C4-2B (cell line): ENCODE results near the gene SRC.

Source experiments
- H3K27ac ChIP-seq: fragments of 450-650 bp; 2 replicates; pipeline ENCODE4 v1.5.1; 2017
- ZFX ChIP-seq: fragments of 450-650 bp; IDR thresholded peaks from 2 replicates; pipeline ENCODE4 v1.6.1; 2017
- TF ChIP-seq, protein P1 (sequence below): fragments of 450-650 bp; conservative IDR thresholded peaks from 2 replicates; pipeline ENCODE4 v1.5.1; 2017; ENCODE audit warnings: mild to moderate bottlenecking

SRC gene

DNA sequence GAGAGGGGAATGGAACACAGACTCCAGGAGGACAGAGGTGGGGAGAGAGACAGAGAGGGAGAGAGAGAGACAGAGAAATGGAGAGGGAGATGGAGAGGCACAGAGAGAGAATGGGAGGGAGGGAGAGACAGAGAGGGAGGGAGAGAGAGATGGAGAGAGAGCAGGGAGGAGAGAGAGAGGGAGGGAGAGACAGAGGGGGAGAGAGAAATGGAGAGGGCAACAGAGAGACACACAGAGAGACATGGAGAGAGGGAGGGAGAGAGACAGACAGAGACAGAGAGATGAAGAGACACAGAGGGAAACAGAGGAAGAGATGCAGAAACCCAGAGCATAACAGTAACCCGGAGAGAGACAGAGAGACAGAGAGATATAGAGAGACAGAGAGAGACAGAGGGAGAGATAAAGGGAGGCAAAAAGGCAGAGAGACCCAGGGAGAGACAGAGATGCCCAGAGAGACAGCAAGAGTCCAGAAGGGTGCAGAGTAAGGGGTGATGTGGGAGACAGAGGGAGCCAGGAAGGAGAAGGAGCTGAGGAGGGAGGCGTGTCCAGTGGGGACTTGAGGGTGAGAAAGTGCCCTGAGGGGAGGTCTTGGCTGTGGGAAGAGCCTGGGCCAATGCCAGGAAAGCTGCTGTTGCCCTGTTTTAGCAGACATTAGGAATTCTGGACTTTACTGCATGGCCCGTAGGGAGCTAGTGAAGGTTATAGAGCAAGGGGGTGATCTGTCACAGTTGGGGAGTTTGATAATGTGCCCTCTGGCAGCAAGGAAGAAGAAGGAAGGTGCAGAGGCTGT, 78.3 kb downstream of the SRC start:
- TF ChIP-seq, protein P1, sequence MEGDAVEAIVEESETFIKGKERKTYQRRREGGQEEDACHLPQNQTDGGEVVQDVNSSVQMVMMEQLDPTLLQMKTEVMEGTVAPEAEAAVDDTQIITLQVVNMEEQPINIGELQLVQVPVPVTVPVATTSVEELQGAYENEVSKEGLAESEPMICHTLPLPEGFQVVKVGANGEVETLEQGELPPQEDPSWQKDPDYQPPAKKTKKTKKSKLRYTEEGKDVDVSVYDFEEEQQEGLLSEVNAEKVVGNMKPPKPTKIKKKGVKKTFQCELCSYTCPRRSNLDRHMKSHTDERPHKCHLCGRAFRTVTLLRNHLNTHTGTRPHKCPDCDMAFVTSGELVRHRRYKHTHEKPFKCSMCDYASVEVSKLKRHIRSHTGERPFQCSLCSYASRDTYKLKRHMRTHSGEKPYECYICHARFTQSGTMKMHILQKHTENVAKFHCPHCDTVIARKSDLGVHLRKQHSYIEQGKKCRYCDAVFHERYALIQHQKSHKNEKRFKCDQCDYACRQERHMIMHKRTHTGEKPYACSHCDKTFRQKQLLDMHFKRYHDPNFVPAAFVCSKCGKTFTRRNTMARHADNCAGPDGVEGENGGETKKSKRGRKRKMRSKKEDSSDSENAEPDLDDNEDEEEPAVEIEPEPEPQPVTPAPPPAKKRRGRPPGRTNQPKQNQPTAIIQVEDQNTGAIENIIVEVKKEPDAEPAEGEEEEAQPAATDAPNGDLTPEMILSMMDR: no peak
- TF ChIP-seq ZFX: no peak
- H3K27ac ChIP-seq: no peak overlapping the region

DNA sequence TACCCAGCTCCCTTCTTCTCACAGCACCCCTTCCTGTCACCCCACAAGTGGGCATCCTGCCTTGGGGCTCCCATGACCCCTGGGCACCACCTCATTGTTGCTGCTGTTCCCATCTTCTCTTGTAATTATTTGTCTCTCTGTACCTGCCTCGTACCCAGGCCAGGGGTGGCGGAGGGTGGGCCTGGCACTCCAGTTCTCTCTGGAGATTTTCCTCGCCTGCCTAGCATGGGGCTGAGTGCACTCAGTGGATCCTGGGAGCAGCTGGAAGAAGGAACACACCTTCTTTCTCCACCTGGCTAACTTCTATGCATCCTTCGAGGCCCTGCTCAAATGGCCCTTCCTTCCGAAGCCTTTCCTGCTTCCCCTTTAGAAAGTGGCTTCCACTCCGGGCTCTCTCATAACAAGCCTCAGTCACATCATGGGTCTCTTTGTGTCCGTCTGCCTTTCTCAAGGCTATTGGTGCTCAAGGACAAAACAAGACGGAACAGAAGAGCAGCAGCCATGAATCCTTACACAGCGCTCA, 79.2 kb downstream of the SRC start:
- H3K27ac ChIP-seq: no peak overlapping the region
- TF ChIP-seq ZFX: no peak
- TF ChIP-seq, protein P1: no peak

DNA sequence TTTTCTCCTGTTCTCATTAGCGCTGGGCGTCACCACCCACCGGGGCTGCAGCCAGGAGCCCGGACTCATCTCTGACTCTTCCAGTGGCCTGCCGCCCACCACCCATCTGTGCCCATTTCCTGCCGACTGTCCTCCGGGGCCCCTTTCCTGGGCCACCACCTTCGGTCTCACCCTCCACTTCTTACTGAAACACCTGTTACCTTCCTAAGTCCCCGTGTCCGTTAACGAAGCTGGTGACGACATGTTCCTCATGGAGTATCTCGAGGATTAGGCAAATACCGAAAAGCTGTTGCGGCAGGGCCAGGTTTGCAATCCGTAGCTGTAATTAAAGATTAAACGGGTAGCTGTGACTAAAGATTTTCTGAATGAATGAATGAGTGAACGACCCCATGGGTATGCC, 80.2 kb downstream of the SRC start:
- H3K27ac ChIP-seq: no peak overlapping the region
- TF ChIP-seq, protein P1: no peak
- no peak for TF ChIP-seq ZFX

DNA sequence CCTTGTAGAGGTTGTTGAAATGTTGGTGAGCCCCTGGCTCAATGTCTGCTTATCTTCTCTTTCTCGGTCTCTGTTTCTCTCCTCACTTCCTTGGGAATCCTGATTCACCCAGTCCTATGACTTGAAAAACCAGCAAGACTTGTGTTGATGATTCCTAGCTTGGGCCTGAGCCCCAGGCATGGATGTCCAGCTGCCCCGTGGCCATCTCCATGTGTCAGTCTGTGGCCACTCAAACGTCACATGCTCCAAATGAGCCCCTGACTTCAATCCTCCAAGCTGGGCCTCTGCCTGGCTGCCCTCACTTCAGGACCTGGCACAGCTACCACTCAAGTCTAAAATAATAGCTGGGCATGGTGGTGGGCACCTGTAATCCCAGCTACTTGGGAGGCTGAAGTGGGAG, 81.0 kb downstream of the SRC start:
- TF ChIP-seq, protein P1: no peak
- no peak for TF ChIP-seq ZFX
- H3K27ac ChIP-seq: no peak overlapping the region

DNA sequence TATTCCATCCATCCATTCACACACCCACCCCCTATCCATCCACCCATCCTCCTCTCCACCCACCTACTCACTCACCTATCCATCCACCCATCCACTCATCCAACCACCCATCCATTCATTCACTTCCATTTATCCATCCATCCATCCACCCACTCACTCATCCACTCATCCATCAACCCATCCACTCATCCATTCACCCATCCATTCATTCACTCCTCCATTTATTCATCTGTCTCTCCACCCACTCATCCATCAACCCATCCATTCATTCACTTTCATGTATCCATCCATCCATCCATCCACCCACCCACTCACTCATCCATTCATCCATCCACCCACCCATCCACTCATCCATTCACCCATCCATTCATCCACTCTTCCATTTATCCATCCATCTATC, 84.1 kb downstream of the SRC start:
- H3K27ac ChIP-seq: no peak overlapping the region
- TF ChIP-seq, protein P1: no peak
- no peak for TF ChIP-seq ZFX

DNA sequence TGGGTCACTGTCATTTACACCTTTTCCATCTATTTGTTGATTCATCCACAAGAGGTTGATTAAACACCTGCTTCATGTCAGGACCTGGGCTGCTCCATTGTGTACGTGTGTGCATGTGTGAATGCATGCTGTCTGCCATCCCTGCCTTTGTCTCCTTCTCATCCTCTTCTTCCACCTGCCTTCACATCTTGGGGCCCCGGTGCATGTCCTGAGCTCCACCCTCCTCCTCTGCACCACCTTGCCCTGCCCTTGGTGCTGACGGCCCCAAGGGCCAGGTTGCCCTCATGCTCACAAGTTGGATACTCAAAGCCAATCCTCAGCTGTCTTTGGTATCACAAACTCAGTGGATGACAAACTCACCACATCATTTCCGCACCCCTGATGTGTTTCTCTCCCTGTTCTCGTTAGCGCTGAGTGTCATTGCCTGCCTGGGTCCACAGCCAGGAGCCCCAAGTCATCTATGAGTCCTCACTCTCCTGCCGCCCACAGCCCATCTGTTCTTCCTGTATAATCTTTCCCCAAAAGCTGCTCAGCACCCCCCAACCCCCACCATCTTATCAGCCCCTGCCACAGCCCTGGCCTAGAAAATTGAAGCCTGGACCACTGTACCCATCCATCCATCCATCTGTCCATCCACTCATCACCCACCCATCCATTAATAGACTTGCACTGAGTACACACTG, 85.0 kb downstream of the SRC start:
- TF ChIP-seq ZFX: no peak
- TF ChIP-seq, protein P1: no peak
- H3K27ac ChIP-seq: no peak overlapping the region

DNA sequence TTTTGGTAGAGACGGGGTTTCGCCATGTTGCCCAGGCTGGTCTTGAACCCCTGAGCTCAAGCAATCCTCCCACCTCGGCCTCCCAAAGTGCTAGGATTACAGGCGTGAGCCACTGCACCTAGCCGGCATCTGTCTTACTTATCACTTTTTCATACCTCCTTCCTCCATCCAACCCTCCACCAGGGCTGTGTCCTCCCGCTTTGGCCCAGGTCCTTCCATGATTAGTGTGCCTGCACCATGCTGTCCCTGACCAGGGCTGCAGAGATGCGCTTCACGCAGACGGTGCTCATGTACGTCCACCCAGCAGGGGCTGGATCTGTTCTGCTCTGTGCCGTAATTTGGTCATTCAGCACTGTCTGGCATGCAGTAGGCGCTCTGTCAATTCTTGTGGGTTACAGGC, 85.8 kb downstream of the SRC start:
- no peak overlapping the region for H3K27ac ChIP-seq
- TF ChIP-seq, protein P1: no peak
- TF ChIP-seq ZFX: no peak
